GM23338 (cell line): ENCODE data around the gene GFER. TPM values are rescaled to one million over a fixed set of nuclear protein-coding genes. Genes with fewer than 3 reads are reported as not detected.

Source experiments
- ATAC-seq: fragments of 200-7000 bp; cut with Tn5 transposase; 3 replicates; pipeline ENCODE4 v1.9.1; 2020
- DNase-seq: peaks from one replicate; pipeline ENCODE4 v3.0.0-alpha.2; 2015; ENCODE audit warnings: low spot score
- H2AFZ ChIP-seq: fragments of 200-600 bp; sonication (generic); 2 replicates; pipeline ENCODE4 v1.8.0; 2016; ENCODE audit warnings: antibody characterized with exemption, mild to moderate bottlenecking, moderate library complexity
- H3F3A ChIP-seq: fragments of 200-600 bp; sonication (generic); replicated peaks from 2 replicates; pipeline ENCODE4 v1.8.0; 2017; ENCODE audit warnings: antibody characterized with exemption, mixed run types, low read depth
- H3K27ac ChIP-seq: fragments of 200-600 bp; sonication (generic); 2 replicates; pipeline ENCODE4 v1.6.1; 2016; ENCODE audit warnings: low read depth
- H3K27me3 ChIP-seq: fragments of 200-600 bp; sonication (generic); 2 replicates; pipeline ENCODE4 v1.8.0; 2016; ENCODE audit warnings: mild to moderate bottlenecking, mixed run types, moderate library complexity; ENCODE audit not compliant: insufficient read depth
- H3K36me3 ChIP-seq: fragments of 200-600 bp; sonication (generic); 2 replicates; pipeline ENCODE4 v1.8.0; 2016; ENCODE audit warnings: mild to moderate bottlenecking; ENCODE audit not compliant: insufficient read depth
- H3K4me1 ChIP-seq: fragments of 200-600 bp; sonication (generic); 2 replicates; pipeline ENCODE4 v1.8.0; 2016; ENCODE audit warnings: mild to moderate bottlenecking, moderate library complexity; ENCODE audit not compliant: insufficient read depth
- H3K4me2 ChIP-seq: fragments of 200-600 bp; sonication (generic); 2 replicates; pipeline ENCODE4 v1.7.1; 2017; ENCODE audit warnings: mixed run types
- H3K4me3 ChIP-seq: fragments of 200-600 bp; sonication (generic); 2 replicates; pipeline ENCODE4 v1.6.1; 2016; ENCODE audit warnings: mixed run types
- H3K79me2 ChIP-seq: fragments of 200-600 bp; sonication (generic); replicated peaks from 2 replicates; pipeline ENCODE4 v1.8.0; 2017; ENCODE audit warnings: mild to moderate bottlenecking; ENCODE audit not compliant: insufficient read depth
- H3K9me2 ChIP-seq: fragments of 200-600 bp; sonication (generic); 2 replicates; pipeline ENCODE4 v1.8.0; 2017; ENCODE audit not compliant: insufficient read depth
- H4K20me1 ChIP-seq: fragments of 200-600 bp; sonication (generic); replicated peaks from 2 replicates; pipeline ENCODE4 v1.8.0; 2017; ENCODE audit warnings: mild to moderate bottlenecking; ENCODE audit not compliant: insufficient read depth
- H3K27ac Mint-ChIP-seq: 2 replicates; pipeline ENCODE4 v1.8.0; 2020; ENCODE audit warnings: inconsistent platforms, mild to moderate bottlenecking, moderate library complexity, mixed read lengths
- H3K27me3 Mint-ChIP-seq: 3 replicates; pipeline ENCODE4 v1.8.0; 2022; ENCODE audit warnings: low read depth, mild to moderate bottlenecking, moderate library complexity, mixed read lengths, inconsistent platforms; ENCODE audit not compliant: insufficient read depth, poor library complexity
- H3K36me3 Mint-ChIP-seq: 3 replicates; pipeline ENCODE4 v1.8.0; 2021; ENCODE audit warnings: low read depth, mild to moderate bottlenecking, inconsistent platforms, moderate library complexity, mixed read lengths
- H3K4me1 Mint-ChIP-seq: 3 replicates; pipeline ENCODE4 v1.8.0; 2020; ENCODE audit warnings: mild to moderate bottlenecking, inconsistent platforms, mixed read lengths
- H3K4me3 Mint-ChIP-seq: 3 replicates; pipeline ENCODE4 v1.8.0; 2021; ENCODE audit warnings: moderate library complexity, mild to moderate bottlenecking, inconsistent platforms, mixed read lengths
- H3K9me3 Mint-ChIP-seq: 3 replicates; pipeline ENCODE4 v1.8.0; 2020; ENCODE audit warnings: moderate library complexity, mild to moderate bottlenecking, inconsistent platforms, mixed read lengths
- CTCF ChIP-seq, 2 experiments: fragments of 200-600 bp in 1 of 2; sonication (generic) in 1 of 2; conservative IDR thresholded peaks; 2 replicates each; pipeline versions ENCODE4 v1.5.1 to v1.6.1; 2016 to 2017; ENCODE audit warnings: antibody characterized with exemption in 2 of 2, low read depth in 2 of 2, mild to moderate bottlenecking in 2 of 2, moderate library complexity in 1 of 2
- ETS1 ChIP-seq: IDR thresholded peaks from 2 replicates; pipeline ENCODE4 v1.6.1; 2016; ENCODE audit warnings: antibody characterized with exemption
- EZH2 ChIP-seq: fragments of 200-600 bp; sonication (generic); IDR thresholded peaks from one replicate; pipeline ENCODE4 v1.8.0; 2017; ENCODE audit warnings: antibody characterized with exemption, mild to moderate bottlenecking, low read depth; ENCODE audit not compliant: unreplicated experiment
- EZH2phosphoT487 ChIP-seq: fragments of 200-600 bp; sonication (generic); IDR thresholded peaks from one replicate; pipeline ENCODE4 v1.8.1; 2018; ENCODE audit warnings: antibody characterized with exemption; ENCODE audit not compliant: unreplicated experiment
- NANOG ChIP-seq: IDR thresholded peaks from 2 replicates; pipeline ENCODE4 v1.6.1; 2016; ENCODE audit warnings: antibody characterized with exemption, borderline replicate concordance
- POLR2AphosphoS5 ChIP-seq: IDR thresholded peaks from 2 replicates; pipeline ENCODE4 v1.6.1; 2016; ENCODE audit warnings: antibody characterized with exemption, low read depth
- REST ChIP-seq: IDR thresholded peaks from one replicate; pipeline ENCODE4 v1.6.1; 2018; ENCODE audit warnings: antibody characterized with exemption; ENCODE audit not compliant: unreplicated experiment
- STAT1 ChIP-seq: IDR thresholded peaks from one replicate; pipeline ENCODE4 v1.6.1; 2016; ENCODE audit warnings: antibody characterized with exemption; ENCODE audit not compliant: unreplicated experiment
- ZNF114 ChIP-seq: fragments of 250-450 bp; sonication (Bioruptor Pico); IDR thresholded peaks from 2 replicates; pipeline ENCODE4 v1.5.0; 2020; ENCODE audit warnings: mild to moderate bottlenecking, moderate library complexity
- ZNF331 ChIP-seq: fragments of 250-450 bp; sonication (Bioruptor Pico); IDR thresholded peaks from 2 replicates; pipeline ENCODE4 v1.5.0; 2020; ENCODE audit warnings: low read depth, mild to moderate bottlenecking, moderate library complexity
- polyA plus RNA-seq: library from polyadenylated mRNA; unstranded; fragments of >200 nt; fragmentation: Nextera tagmentation; extraction: Ambion mirVana; gene quantifications from 2 replicates; pipeline ENCODE4 v1.2.1, GENCODE V29; 2016
- total RNA-seq: library from RNA; depleted of rRNA; stranded (reverse); fragments of >200 nt; shearing (Covaris generic); gene quantifications from 2 replicates; pipeline ENCODE4 v1.2.3, GENCODE V29; 2014

GFER gene
- total and polyA plus RNA-seq, 2 experiments from 2014 or later, result 40.1 to 64.5 TPM

- no peak within 1 kb of the TSS for H3K27ac Mint-ChIP-seq
- H3K27ac ChIP-seq, result no peak within 1 kb of the TSS
- no peaks in the 10 kb centered on the region; the same call in 1 of the 2 replicates for H4K20me1 ChIP-seq
- H3K36me3 ChIP-seq, result no peaks in the 10 kb centered on the region
- peaks cover 49% of the 10 kb centered on the region for H3K27me3 Mint-ChIP-seq
- H3K4me1 Mint-ChIP-seq, result peaks cover 11% of the 10 kb centered on the region
- peaks cover 8% of the 10 kb centered on the region for H3F3A ChIP-seq
- peaks cover 49% of the 10 kb centered on the region for H3K27me3 ChIP-seq
- H3K36me3 Mint-ChIP-seq, result peaks cover 3% of the 10 kb centered on the region; the same call in 1 of the 3 replicates
- peak within 1 kb of the TSS; percentile 74; the same call in 1 of the 2 replicates for H2AFZ ChIP-seq
- peak within 1 kb of the TSS; percentile 72 for H3K4me3 Mint-ChIP-seq
- peak within 1 kb of the TSS; percentile 85 for H3K4me2 ChIP-seq
- H3K9me2 ChIP-seq, result no peaks in the 10 kb centered on the region
- ATAC-seq, result peak; percentile 31
- peak within 1 kb of the TSS; percentile 62 for H3K4me3 ChIP-seq
- TF ChIP-seq STAT1 (no peak), ZNF114 (CRISPR knock-in tag) (no peak), EZH2phosphoT487 (no peak), CTCF (conservative IDR thresholded peaks at IDR 0.05; ENCODE audit: low read depth in 2 of 2) (no peak), REST (no peak)
- H3K79me2 ChIP-seq, result no peaks in the 10 kb centered on the region
- H3K4me1 ChIP-seq, result no peaks in the 10 kb centered on the region; the same call in 1 of the 2 replicates
- peak; percentile 68 for DNase-seq
- H3K9me3 Mint-ChIP-seq, result no peaks in the 10 kb centered on the region
Measured at GRCh38 chr16:2019518-2019920, 35.5 kb downstream of the GFER start, which contains the start of gene NPW. Gene NPW, plus strand, starts transcription at chr16:2019785.

- Mint-ChIP-seq H3K27ac (no peak overlapping the region), H3K4me1 (peaks cover 11% of the 10 kb centered on the region), H3K4me3 (peak overlapping the region; percentile 72), H3K27me3 (peaks cover 49% of the 10 kb centered on the region), H3K9me3 (no peaks in the 10 kb centered on the region), H3K36me3 (peaks cover 3% of the 10 kb centered on the region; the same call in 1 of the 3 replicates)
- DNase-seq, result peak; percentile 64
- Histone ChIP-seq H3K9me2 (no peaks in the 10 kb centered on the region), H3K79me2 (no peaks in the 10 kb centered on the region), H3F3A (peaks cover 8% of the 10 kb centered on the region), H4K20me1 (no peaks in the 10 kb centered on the region; the same call in 1 of the 2 replicates), H3K4me3 (peak overlapping the region; percentile 62), H3K4me2 (peak overlapping the region; percentile 85), H2AFZ (peak overlapping the region; percentile 74; the same call in 1 of the 2 replicates), H3K27me3 (peaks cover 55% of the 10 kb centered on the region), H3K27ac (no peak overlapping the region), H3K4me1 (no peaks in the 10 kb centered on the region; the same call in 1 of the 2 replicates), H3K36me3 (no peaks in the 10 kb centered on the region)
- peak; percentile 2 for ATAC-seq
- TF ChIP-seq ETS1 (no peak), ZNF331 (CRISPR knock-in tag) (no peak), POLR2AphosphoS5 (no peak), NANOG (no peak), EZH2 (peak; percentile 61), EZH2phosphoT487 (peak; percentile 38)
Measured at GRCh38 chr16:2019921-2020831, 36.2 kb downstream of the GFER start.
